Muscle layer of duodenum (tissue), 2 donors: Measurements from ENCODE around the gene TUBGCP2.

Experiments used
- H3K27ac ChIP-seq: one replicate; pipeline ENCODE4 v1.7.0; 2013; ENCODE audit warnings: mild to moderate bottlenecking, low read length
- H3K27me3 ChIP-seq: one replicate; pipeline ENCODE4 v1.7.0; 2013; ENCODE audit warnings: low read depth, mild to moderate bottlenecking, control low read depth, low read length
- H3K36me3 ChIP-seq, 2 donors: one replicate each; pipeline ENCODE4 v1.7.0; 2013; ENCODE audit warnings: low read length in 2 of 2, control low read depth in 1 of 2, mild to moderate bottlenecking in 1 of 2; ENCODE audit not compliant: insufficient read depth in 2 of 2, control insufficient read depth in 1 of 2
- H3K4me1 ChIP-seq, 2 donors: one replicate each; pipeline ENCODE4 v1.7.0; 2013; ENCODE audit warnings: low read length in 2 of 2, mild to moderate bottlenecking in 2 of 2, control low read depth in 1 of 2, moderate library complexity in 1 of 2; ENCODE audit not compliant: insufficient read depth in 2 of 2, control insufficient read depth in 1 of 2
- H3K4me3 ChIP-seq, 2 donors: one replicate each; pipeline ENCODE4 v1.7.0; 2013; ENCODE audit warnings: low read length in 2 of 2, low read depth in 1 of 2, mild to moderate bottlenecking in 1 of 2
- H3K9me3 ChIP-seq, 2 donors: one replicate each; pipeline ENCODE4 v1.7.0; 2013; ENCODE audit warnings: low read length in 2 of 2, control low read depth in 1 of 2, mild to moderate bottlenecking in 1 of 2; ENCODE audit not compliant: control insufficient read depth in 1 of 2
- donor health status: healthy.

The TUBGCP2 gene

GRCh38 chr10:133295426-133296320 lies 13.0 kb downstream of the TUBGCP2 start:
- Histone ChIP-seq H3K9me3 (no peaks in the 10 kb centered on the region), H3K27ac (no peak overlapping the region), H3K4me3 (no peak overlapping the region), H3K4me1 (no peaks in the 10 kb centered on the region), H3K27me3 (no peaks in the 10 kb centered on the region), H3K36me3 (peaks cover 60 to 90% of the 10 kb centered on the region in 2 donors)

- H3K9me3 ChIP-seq = no peaks in the 10 kb centered on the region
- no peak overlapping the region for H3K4me3 ChIP-seq
- H3K4me1 ChIP-seq = no peaks in the 10 kb centered on the region
- peaks cover 62 to 90% of the 10 kb centered on the region in 2 donors for H3K36me3 ChIP-seq
- no peak overlapping the region for H3K27ac ChIP-seq
- no peaks in the 10 kb centered on the region for H3K27me3 ChIP-seq
Measured at GRCh38 chr10:133294189-133294588, 14.5 kb downstream of the TUBGCP2 start.

GRCh38 chr10:133293810-133294119 lies 14.9 kb downstream of the TUBGCP2 start:
- Histone ChIP-seq H3K36me3 (peaks cover 62 to 90% of the 10 kb centered on the region in 2 donors), H3K9me3 (no peaks in the 10 kb centered on the region), H3K27ac (no peak overlapping the region), H3K4me3 (no peak overlapping the region), H3K4me1 (no peaks in the 10 kb centered on the region), H3K27me3 (no peaks in the 10 kb centered on the region)

GRCh38 chr10:133292919-133293809 lies 15.5 kb downstream of the TUBGCP2 start:
- H3K27ac ChIP-seq = no peak overlapping the region
- H3K9me3 ChIP-seq = no peaks in the 10 kb centered on the region
- no peak overlapping the region for H3K4me3 ChIP-seq
- peaks cover 61 to 90% of the 10 kb centered on the region in 2 donors for H3K36me3 ChIP-seq
- no peaks in the 10 kb centered on the region for H3K27me3 ChIP-seq
- H3K4me1 ChIP-seq = no peaks in the 10 kb centered on the region

- H3K4me1 ChIP-seq = no peaks in the 10 kb centered on the region
- no peak overlapping the region for H3K27ac ChIP-seq
- peaks cover 48 to 87% of the 10 kb centered on the region in 2 donors for H3K36me3 ChIP-seq
- no peak overlapping the region for H3K4me3 ChIP-seq
- H3K27me3 ChIP-seq = no peaks in the 10 kb centered on the region
- no peaks in the 10 kb centered on the region for H3K9me3 ChIP-seq
Measured at GRCh38 chr10:133289761-133290160, 18.9 kb downstream of the TUBGCP2 start.

GRCh38 chr10:133287832-133288500 lies 20.7 kb downstream of the TUBGCP2 start:
- Histone ChIP-seq H3K36me3 (peaks cover 56 to 87% of the 10 kb centered on the region in 2 donors), H3K4me3 (no peak overlapping the region), H3K4me1 (no peaks in the 10 kb centered on the region), H3K27ac (no peak overlapping the region), H3K27me3 (no peaks in the 10 kb centered on the region), H3K9me3 (no peaks in the 10 kb centered on the region)

- Histone ChIP-seq H3K9me3 (no peaks in the 10 kb centered on the region), H3K27ac (no peak overlapping the region), H3K36me3 (peaks cover 58 to 95% of the 10 kb centered on the region in 2 donors), H3K4me1 (no peaks in the 10 kb centered on the region), H3K27me3 (no peaks in the 10 kb centered on the region), H3K4me3 (no peak overlapping the region)
Measured at GRCh38 chr10:133286366-133286765, 22.3 kb downstream of the TUBGCP2 start.

GRCh38 chr10:133285217-133285616 lies 23.5 kb downstream of the TUBGCP2 start:
- peaks cover 51 to 96% of the 10 kb centered on the region in 2 donors for H3K36me3 ChIP-seq
- H3K4me3 ChIP-seq = no peak overlapping the region
- H3K27me3 ChIP-seq = no peaks in the 10 kb centered on the region
- no peaks in the 10 kb centered on the region for H3K4me1 ChIP-seq
- no peak overlapping the region for H3K27ac ChIP-seq
- no peaks in the 10 kb centered on the region for H3K9me3 ChIP-seq

- Histone ChIP-seq H3K36me3 (peaks cover 41 to 96% of the 10 kb centered on the region in 2 donors), H3K27me3 (no peaks in the 10 kb centered on the region), H3K27ac (no peak overlapping the region), H3K4me1 (no peaks in the 10 kb centered on the region), H3K9me3 (no peaks in the 10 kb centered on the region), H3K4me3 (no peak overlapping the region)
Measured at GRCh38 chr10:133283931-133284330, 24.7 kb downstream of the TUBGCP2 start.

GRCh38 chr10:133282846-133283390 lies 25.8 kb downstream of the TUBGCP2 start:
- H3K27me3 ChIP-seq = no peaks in the 10 kb centered on the region
- no peaks in the 10 kb centered on the region for H3K4me1 ChIP-seq
- no peak overlapping the region for H3K4me3 ChIP-seq
- H3K27ac ChIP-seq = no peak overlapping the region
- H3K9me3 ChIP-seq = no peaks in the 10 kb centered on the region
- peaks cover 34 to 92% of the 10 kb centered on the region in 2 donors for H3K36me3 ChIP-seq
